ENCODE results near the gene ZC2HC1C. TPM values are rescaled to one million over a fixed set of nuclear protein-coding genes. Genes with fewer than 3 reads are reported as not detected.

The ZC2HC1C gene
- total RNA-seq, 4 donors from 2014 or later, result 0.48 to 5.6 (median 1.5) TPM

DNA sequence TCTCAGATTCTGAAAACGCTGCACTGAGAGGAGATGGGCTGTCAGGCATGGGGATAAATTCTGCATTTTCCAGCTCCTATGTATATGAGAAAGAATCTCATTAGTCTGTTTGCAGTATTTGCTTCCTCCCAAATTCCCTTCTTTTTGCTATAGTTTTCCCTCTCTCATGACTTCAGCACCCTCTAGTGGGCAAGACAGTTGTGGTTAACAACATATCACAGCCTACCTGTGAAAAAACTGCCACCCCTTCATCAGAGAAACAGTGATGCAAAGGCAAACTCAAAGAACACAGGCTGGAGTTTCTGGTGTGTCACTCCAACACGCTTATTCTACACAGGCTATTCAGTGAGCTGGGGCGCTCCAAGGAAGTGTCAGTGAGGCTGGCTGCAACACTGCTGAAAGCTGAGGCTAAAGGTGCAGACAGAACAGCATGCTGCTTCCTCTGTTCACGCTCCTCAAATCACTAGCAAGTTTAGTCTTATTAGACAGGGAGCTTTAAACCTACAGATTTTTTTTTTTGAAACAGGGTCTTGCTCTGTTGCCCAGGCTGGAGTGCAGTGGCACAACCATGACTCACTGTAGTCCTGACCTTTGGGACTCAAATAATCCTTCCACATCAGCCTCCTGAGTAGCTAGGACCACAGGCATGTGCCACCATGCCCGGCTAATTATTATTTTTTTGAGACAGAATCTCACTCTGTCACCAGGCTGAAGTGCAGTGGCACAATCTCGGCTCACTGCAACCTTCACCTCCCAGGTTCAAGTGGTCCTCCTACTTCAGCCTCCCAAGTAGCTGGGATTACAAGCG, 19.3 kb downstream of the ZC2HC1C start:
- no peak for DNase-seq (ENCODE audit: low spot score)
- ATAC-seq (ENCODE audit: low FRiP score), result peak; percentile 48
- TF ChIP-seq, protein P1, sequence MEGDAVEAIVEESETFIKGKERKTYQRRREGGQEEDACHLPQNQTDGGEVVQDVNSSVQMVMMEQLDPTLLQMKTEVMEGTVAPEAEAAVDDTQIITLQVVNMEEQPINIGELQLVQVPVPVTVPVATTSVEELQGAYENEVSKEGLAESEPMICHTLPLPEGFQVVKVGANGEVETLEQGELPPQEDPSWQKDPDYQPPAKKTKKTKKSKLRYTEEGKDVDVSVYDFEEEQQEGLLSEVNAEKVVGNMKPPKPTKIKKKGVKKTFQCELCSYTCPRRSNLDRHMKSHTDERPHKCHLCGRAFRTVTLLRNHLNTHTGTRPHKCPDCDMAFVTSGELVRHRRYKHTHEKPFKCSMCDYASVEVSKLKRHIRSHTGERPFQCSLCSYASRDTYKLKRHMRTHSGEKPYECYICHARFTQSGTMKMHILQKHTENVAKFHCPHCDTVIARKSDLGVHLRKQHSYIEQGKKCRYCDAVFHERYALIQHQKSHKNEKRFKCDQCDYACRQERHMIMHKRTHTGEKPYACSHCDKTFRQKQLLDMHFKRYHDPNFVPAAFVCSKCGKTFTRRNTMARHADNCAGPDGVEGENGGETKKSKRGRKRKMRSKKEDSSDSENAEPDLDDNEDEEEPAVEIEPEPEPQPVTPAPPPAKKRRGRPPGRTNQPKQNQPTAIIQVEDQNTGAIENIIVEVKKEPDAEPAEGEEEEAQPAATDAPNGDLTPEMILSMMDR (IDR thresholded peaks at IDR 0.05), result no peak

DNA sequence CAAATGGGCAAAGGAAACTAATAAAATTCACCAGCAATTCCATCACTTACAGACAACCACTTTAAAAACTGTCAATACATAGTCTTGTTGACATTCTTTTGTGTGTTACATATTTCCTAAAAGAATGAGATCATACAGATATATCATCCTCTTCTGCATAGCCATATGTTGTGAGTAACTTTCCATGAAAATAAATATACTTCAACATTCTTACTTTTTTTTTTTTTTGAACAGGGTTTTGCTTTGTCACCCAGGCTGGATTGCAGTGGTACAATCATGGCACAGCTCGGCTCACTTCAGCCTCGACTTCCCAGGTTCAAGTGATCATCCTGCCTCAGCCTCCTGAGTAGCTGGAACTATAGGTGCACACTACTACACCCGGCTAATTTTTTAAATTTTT, 20.9 kb downstream of the ZC2HC1C start:
- TF ChIP-seq, protein P1 (IDR thresholded peaks at IDR 0.05), result no peak

DNA sequence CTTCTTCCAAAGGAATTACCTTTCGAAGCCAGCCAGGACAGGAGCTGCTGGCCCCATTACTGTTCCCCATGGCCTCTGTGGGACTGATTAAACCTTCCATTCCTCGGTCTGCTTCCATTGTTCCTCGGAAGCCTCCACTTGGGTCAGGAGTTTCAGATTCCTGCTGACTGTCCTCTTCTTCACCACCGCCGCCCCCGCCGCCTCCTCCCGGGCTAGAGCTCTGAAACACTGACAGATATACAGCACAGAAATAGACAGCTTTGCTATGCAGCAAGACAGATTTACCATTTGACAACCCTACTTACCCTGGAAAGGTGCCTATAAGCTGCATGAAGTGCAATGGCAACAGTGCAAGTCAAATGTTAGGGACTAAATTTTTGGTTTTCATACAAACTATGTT, 21.8 kb downstream of the ZC2HC1C start:
- TF ChIP-seq, protein P1 (IDR thresholded peaks at IDR 0.05), result no peak
- ATAC-seq (ENCODE audit: low FRiP score), result no peak
- DNase-seq (ENCODE audit: low spot score), result no peak

More for the DNA sequence above, 20.9 kb downstream of the ZC2HC1C start:
- DNase-seq (ENCODE audit: low spot score) (no peak), ATAC-seq (ENCODE audit: low FRiP score) (no peak)

DNA sequence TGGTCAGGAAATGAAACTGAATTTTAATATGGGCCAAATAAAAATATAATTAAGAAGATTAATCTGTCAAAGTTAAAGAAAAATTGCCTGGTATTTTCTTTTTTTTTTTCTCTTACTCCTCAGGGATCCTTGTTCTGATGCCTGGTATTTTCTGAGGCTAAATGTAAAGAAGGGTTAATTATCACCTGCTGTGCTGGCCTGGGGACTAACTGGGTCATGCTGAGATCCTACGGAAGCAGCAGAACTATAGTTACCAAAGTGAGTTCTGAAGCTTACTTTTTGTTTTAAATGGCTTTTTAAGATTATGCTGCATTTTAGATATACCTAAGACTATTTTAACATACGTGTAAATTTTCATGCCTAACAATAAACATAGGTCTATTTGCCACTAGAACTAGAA, 23.3 kb downstream of the ZC2HC1C start:
- TF ChIP-seq, protein P1 (IDR thresholded peaks at IDR 0.05), result no peak
- DNase-seq (ENCODE audit: low spot score) (no peak), ATAC-seq (ENCODE audit: low FRiP score) (no peak)

DNA sequence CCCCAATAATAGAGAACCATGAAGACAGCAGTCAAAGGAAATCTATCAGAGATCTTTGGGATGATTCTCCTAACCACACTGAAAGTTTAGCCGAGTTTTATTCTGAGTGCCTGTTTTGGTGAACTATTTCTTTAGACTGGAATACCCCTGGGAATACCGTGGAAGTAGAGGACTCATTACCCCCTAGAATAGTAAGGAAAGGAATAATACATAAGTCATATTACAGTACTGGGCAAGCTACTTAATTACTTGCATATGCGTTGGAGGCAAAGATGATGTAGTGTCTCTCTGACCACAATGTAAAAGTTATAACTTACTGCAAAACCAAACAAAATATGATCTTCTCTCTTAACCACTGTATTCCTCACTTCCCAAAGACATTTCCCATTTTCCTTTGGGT, 25.5 kb downstream of the ZC2HC1C start:
- TF ChIP-seq, protein P1 (IDR thresholded peaks at IDR 0.05), result no peak
- no peak for DNase-seq (ENCODE audit: low spot score)
- no peak for ATAC-seq (ENCODE audit: low FRiP score)

DNA sequence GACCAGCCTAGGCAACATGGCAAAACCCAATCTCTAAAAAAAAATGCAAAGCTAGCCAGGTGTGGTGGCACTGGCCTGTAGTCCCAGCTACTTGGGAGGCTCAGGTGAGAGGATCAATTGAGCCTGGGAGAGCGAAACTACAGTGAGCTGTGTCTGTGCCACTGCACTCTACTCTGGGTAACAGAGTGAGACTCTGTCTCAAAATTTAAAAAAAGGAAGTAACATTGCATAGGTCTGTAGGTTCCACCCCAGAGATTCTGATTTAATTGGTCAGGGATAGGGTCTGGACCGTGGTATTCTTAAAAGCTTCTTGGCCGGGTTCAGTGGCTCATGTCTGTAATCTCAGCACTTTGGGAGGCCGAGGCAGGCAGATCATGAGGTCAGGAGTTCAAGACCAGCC, 26.2 kb downstream of the ZC2HC1C start:
- TF ChIP-seq, protein P1 (IDR thresholded peaks at IDR 0.05), result no peak
- ATAC-seq (ENCODE audit: low FRiP score), result no peak
- DNase-seq (ENCODE audit: low spot score), result no peak

DNA sequence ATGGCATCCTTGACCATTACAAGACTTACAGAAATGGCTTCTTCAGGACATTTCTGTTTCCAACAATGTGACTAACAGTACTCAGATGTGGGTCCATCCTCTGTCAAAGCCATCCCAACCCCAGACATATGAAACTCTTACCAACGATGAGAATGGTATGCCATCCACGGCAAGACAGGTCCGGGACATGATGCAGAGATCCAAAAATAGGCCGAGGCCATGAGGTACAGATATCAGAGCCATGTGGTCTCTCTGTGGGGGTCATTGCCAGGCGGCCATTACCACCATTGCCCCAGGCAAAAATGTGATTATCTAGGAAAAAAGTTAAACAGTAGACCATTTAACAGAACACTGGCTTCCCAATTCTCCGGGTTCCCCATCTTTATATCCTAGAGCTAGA, 27.5 kb downstream of the ZC2HC1C start:
- no peak for ATAC-seq (ENCODE audit: low FRiP score)
- DNase-seq (ENCODE audit: low spot score), result no peak
- TF ChIP-seq, protein P1 (IDR thresholded peaks at IDR 0.05), result no peak
